ENCODE results near the gene PCDH15. TPM values are rescaled to one million over a fixed set of nuclear protein-coding genes. Genes with fewer than 3 reads are reported as not detected.

Gene PCDH15
- total and polyA plus RNA-seq, 2 of the 4 experiments (the other 2 are of a cell fraction) = not detected

GRCh38 chr10:54262726-54263125 is 538.3 kb downstream of the PCDH15 start:
- no peak overlapping the region for H3K9ac ChIP-seq (ENCODE audit: low read depth, low read length)
- no peak overlapping the region for H3K23ac ChIP-seq (ENCODE audit: low read depth, low read length)
- WGBS, 2 experiments (ENCODE audit: extremely low coverage in 2 of 2, insufficient read length in 1 of 2) = no CpG with 5 or more reads among the region's 5 CpGs
- dilution Hi-C loops (cut with HindIII; ENCODE audit: low sequenced_read_pairs, unreplicated experiment) (no loop called here), intact Hi-C loops (cut with micrococcal nuclease) (no loop called here), in situ Hi-C loops (cut with MboI; ENCODE audit: low sequenced_read_pairs) (no loop called here)
- H3K4me2 ChIP-seq (ENCODE audit: low read depth, low read length) = no peak overlapping the region
- no peaks in the 10 kb centered on the region for H3K9me1 ChIP-seq (ENCODE audit: insufficient read depth, low read length)
- no peaks in the 10 kb centered on the region for H3K4me1 ChIP-seq (ENCODE audit: control insufficient read depth, insufficient read depth, low read length)
- no peak overlapping the region for H3K4ac ChIP-seq (ENCODE audit: low read depth, low read length)
- H2BK15ac ChIP-seq (ENCODE audit: low read depth, low read length) = no peak overlapping the region
- H2AK9ac ChIP-seq (replicated peaks; ENCODE audit: low read depth, low read length, poor library complexity) = no peak overlapping the region
- H2BK20ac ChIP-seq (ENCODE audit: low read depth, low read length) = no peak overlapping the region
- no peak overlapping the region for H2AFZ ChIP-seq (replicated peaks; ENCODE audit: low read length, poor library complexity)
- H2BK120ac ChIP-seq (ENCODE audit: low read depth, low read length) = no peak overlapping the region
- no peaks in the 10 kb centered on the region for H3K79me1 ChIP-seq (ENCODE audit: low read depth in 1 of 2, low read length in 2 of 2)
- H3K27me3 ChIP-seq (ENCODE audit: control insufficient read depth, insufficient read depth, low read length) = no peaks in the 10 kb centered on the region
- no peak overlapping the region for H2AK5ac ChIP-seq (ENCODE audit: low read depth, low read length)
- TF ChIP-seq RFX5 (IDR thresholded peaks at IDR 0.05; ENCODE audit: low read depth, low read length) (no peak), MXI1 (IDR thresholded peaks at IDR 0.05; ENCODE audit: borderline replicate concordance, low read depth, low read length) (no peak), CTCF (conservative IDR thresholded peaks at IDR 0.05; ENCODE audit: low read depth, low read length) (no peak), POLR2A (IDR thresholded peaks at IDR 0.05; ENCODE audit: low read depth, low read length) (no peak), CEBPB (IDR thresholded peaks at IDR 0.05; ENCODE audit: low read depth, low read length) (no peak), MAFK (IDR thresholded peaks at IDR 0.05; ENCODE audit: low read depth, low read length) (no peak), USF2 (IDR thresholded peaks at IDR 0.05; ENCODE audit: low read depth, low read length) (no peak), MAZ (IDR thresholded peaks at IDR 0.05; ENCODE audit: borderline replicate concordance, low read depth, low read length) (no peak), BHLHE40 (IDR thresholded peaks at IDR 0.05; ENCODE audit: low read depth, low read length) (no peak), CHD1 (IDR thresholded peaks at IDR 0.05; ENCODE audit: low read depth, low read length) (no peak), RAD21 (IDR thresholded peaks at IDR 0.05; ENCODE audit: low read length) (no peak), ELK1 (IDR thresholded peaks at IDR 0.05; ENCODE audit: borderline replicate concordance, low read depth, low read length) (no peak), NFE2L2 (IDR thresholded peaks at IDR 0.05; ENCODE audit: low read depth, low read length) (no peak), SMC3 (IDR thresholded peaks at IDR 0.05; ENCODE audit: low read depth, low read length) (no peak), FOS (IDR thresholded peaks at IDR 0.05; ENCODE audit: low read depth, low read length) (no peak), RCOR1 (IDR thresholded peaks at IDR 0.05; ENCODE audit: insufficient replicate concordance, low read length) (no peak)
- CTCF ChIA-PET = no interaction called here
- POLR2A ChIA-PET (ENCODE audit: unreplicated experiment) = no interaction called here
- H3K27ac ChIP-seq (ENCODE audit: insufficient read depth, low read length) = no peak overlapping the region
- no peak overlapping the region for H3K18ac ChIP-seq (ENCODE audit: low read depth, low read length)
- no peaks in the 10 kb centered on the region for H3K36me3 ChIP-seq (ENCODE audit: control insufficient read depth, insufficient read depth, low read length)
- no peak overlapping the region for H3K56ac ChIP-seq (ENCODE audit: extremely low read depth, insufficient read depth, low read length)
- DNase-seq = no peak
- H4K8ac ChIP-seq (ENCODE audit: low read depth in 2 of 2, low read length in 2 of 2) = no peak overlapping the region
- H4K5ac ChIP-seq (ENCODE audit: low read depth, low read length) = no peak overlapping the region
- no TSS peak for BruUV-seq (replicated peaks)
- ATAC-seq (ENCODE audit: low read depth) = no peak
- peaks cover 6% of the 10 kb centered on the region; the same call in 1 of the 2 replicates for H3K9me3 ChIP-seq (ENCODE audit: control insufficient read depth, insufficient read depth, low read length)
- no peaks in the 10 kb centered on the region for H4K20me1 ChIP-seq (ENCODE audit: insufficient read depth, low read length)
- H4K91ac ChIP-seq (ENCODE audit: insufficient read depth, low read depth, low read length) = no peak overlapping the region
- no peak overlapping the region for H2BK5ac ChIP-seq (ENCODE audit: low read depth, low read length, poor library complexity, severe bottlenecking)
- H3K4me3 ChIP-seq (ENCODE audit: insufficient read depth, low read depth, low read length) = no peak overlapping the region
- no peak overlapping the region for H3K14ac ChIP-seq (replicated peaks; ENCODE audit: low read depth, low read length)

All from IMR-90 (cell line).